Posterior vena cava (tissue), 2 donors: ENCODE measurements around the gene AKAP8. TPM values are rescaled to one million over a fixed set of nuclear protein-coding genes. Genes with fewer than 3 reads are reported as not detected.
"Not testable (repeated sequence)": the region's sequence is repeated elsewhere in the genome, so short reads cannot be mapped to it uniquely, and the experiment has no call there.

Source experiments
- DNase-seq: peaks from one replicate; pipeline ENCODE4 v3.0.0-alpha.2; 2020; ENCODE audit warnings: low spot score
- intact Hi-C, 2 donors: fragments of 100-400 bp; cut with DNase I; formaldehyde crosslinking; loops; one replicate each; pipeline versions ENCODE4 v1.14.1 to v1.14.2; 2022 to 2023
- total RNA-seq, 2 donors: library from RNA; stranded (reverse); fragmentation: NEBNext Ultra II Directional; extraction: Animal tissue kit (Norgen Biotek cat#: 25700); gene quantifications; one replicate each; pipeline ENCODE4 v1.2.1, GENCODE V29; 2021
- donor health status: DM: yes; HTN: yes; CAD: no.
- donor health status: DM: yes; HTN: yes; CAD: no.

Gene AKAP8
- total RNA-seq, 2 donors from 2014 or later: 24.2 to 33.6 TPM

DNA sequence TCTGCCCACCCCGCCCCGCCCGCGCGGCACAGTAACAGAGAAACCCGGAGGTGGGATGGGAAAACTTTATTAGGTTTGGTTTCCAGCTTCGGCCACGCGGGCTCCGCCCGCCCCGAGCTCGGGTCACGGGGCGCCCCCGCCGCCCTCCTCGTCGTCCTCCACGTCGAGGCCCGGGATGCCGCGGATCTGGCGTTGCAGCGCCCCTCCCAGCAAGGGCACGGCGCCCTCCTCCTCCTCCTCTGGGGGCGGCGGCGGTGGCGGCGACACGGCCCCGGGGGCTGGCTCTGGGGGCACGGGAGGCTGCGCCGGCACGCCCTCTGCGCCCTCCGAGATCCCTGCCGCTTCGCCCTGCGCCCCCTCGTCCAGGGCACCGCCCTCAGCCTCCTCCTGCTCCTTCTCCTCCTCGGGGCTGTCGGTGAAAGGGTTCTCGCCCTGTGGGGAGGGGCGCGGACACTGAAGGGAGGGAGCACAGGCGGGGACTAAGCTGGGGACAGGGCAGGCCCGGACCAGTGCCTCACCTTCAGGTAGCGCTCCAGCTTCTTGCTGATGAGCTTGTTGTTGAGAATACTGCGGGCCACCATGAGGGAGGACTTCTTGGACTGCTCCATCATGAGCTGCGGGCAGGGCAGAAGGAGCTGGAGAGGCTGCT lies 536 bp upstream of the AKAP8 start:
- DNase-seq: peak; percentile 88
- intact Hi-C loops: loop anchor here (5.0 to 10.0 kb wide), 4 partner anchors 55 to 205 kb away; no protein-coding TSS in a partner anchor

DNA sequence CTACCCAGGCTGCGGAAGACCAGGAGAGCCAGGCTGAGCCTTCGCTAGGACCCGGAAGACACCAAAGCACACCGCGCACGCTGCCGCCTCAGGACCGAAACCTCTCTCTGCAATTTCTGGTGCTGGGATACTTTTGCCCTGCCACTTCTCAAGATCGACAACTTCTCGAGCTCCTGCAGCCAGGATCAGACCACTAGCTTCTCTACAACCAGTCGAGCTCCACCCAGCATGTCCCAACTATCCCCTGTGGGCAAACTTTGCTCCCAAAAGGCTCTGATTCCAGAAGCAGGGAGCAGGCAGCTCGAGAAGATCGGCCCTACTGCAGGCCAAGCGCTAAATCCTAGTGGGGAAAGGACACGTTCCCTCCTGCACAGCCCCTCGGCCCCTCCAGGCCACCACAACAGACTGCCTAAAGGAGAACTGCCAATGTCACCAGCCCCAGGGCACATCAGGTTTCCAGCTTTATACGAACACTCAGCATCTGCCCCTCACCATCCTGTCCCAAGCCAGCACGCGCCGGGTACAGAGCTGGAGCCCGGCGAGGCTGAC lies 979 bp downstream of the AKAP8 start:
- intact Hi-C loops: loop anchor here (5.0 to 10.0 kb wide), 4 partner anchors 54 to 204 kb away; no protein-coding TSS in a partner anchor
- DNase-seq: peak; percentile 85

DNA sequence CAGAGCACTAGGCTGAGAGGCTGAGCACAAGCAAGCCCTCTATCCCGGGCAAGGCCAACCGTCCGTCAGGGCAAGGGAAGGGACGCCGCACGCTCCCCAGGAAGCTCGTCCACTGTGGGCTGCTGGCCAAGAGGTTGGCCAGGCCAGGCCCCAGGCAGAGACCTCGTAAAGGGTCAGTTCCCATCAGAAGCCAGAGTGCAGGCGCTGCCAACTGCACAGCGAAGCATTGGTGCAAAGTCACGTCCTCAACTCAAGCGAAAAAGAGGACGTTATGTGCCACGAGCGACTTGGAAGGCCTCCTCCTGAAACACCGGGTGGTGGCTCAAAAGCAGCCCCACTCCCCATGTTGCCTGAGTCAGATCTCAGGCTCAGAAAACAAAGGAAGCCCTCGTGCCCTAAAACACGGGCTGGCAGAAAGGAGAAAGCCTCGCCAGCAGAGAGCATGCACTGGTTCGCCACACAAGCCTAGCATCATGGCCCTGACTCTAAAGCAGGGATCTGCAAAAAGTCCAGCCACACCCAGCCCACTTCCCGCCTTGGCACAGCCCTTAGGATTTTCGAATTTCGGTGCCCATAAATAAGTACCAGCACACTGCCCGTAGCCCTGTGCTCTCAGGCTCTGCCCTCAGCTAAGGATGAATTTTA lies 4.7 kb downstream of the AKAP8 start:
- intact Hi-C loops: loop anchor here (5.0 to 10.0 kb wide), 6 partner anchors 32 to 662 kb away; no protein-coding TSS in a partner anchor
- peak; percentile 91 for DNase-seq

DNA sequence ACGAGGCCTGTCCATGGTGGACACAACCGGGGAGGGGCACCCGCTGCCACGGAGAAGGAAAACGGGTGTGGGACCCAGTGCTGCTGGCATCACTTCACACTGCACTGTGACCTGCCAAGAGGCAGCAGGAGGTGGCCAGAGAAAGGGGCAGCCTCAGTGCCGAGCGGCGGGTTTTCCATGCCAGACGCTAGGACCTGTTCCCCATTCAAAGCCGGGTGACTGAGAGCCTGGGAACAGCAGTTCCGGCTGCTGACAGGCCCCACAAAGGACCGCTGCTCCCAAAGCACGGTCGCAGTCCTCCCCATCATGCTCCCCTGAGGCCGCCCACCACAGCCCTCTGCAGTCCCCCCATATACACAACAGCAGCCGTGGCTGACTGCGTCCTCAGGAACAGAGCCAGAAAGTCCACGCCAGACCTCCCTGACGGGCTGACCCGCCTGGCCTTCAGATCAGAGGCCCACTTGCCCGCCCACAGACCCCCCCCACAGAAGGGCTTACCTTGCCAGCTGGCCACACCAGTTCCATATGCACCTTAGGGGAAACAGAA lies 5.4 kb downstream of the AKAP8 start:
- intact Hi-C loops: loop anchor here (5.0 to 10.0 kb wide), 5 partner anchors 33 to 663 kb away; no protein-coding TSS in a partner anchor

DNA sequence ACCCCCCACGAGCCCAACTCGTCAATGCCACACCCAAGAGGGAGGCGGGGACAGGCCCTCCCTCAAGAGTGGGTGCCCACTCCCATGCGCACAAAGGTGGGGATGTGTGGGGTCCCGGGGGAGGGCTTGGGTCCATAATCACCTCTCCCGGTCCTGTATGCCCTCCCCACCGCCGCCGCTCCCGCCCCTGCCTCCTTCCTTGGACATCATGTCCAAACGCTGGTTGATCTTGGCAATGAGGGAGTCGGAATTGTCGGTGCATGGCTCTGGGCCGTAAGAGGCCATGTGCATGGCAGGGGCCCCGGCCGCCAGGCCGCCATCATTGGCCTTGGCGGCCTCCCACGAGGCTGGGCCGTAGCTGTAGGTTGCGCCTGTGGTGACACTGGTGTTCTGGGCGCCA lies 5.9 kb downstream of the AKAP8 start:
- peak; percentile 84 for DNase-seq
- intact Hi-C loops: loop anchor here (2.0 to 10.0 kb wide), 6 partner anchors 15 to 664 kb away; no protein-coding TSS in a partner anchor

More for the DNA sequence above, 5.4 kb downstream of the AKAP8 start:
- peak; percentile 75 for DNase-seq

DNA sequence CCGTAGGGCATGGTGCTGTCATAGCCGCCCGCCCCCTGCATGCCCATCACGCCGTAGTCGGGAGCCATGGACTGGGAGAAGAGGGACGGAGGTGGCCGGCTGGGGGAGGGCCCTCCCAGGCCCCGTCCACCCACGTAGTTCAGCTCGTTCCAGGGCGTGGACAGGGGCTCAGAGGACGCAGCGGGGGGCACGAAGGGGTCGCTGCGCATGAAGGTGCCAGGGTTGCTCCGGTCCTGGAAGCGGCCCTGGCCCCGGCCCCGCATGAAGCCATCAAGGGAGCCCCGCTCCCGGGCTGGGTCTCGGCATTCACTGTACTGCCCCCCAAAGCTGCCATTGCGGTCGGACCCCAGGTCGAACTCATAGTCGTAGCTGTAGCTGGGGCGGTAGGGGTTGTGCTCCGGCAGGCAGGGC lies 6.7 kb downstream of the AKAP8 start:
- intact Hi-C loops: loop anchor here (2.0 to 10.0 kb wide), 6 partner anchors 14 to 664 kb away; no protein-coding TSS in a partner anchor
- peak; percentile 76 for DNase-seq

DNA sequence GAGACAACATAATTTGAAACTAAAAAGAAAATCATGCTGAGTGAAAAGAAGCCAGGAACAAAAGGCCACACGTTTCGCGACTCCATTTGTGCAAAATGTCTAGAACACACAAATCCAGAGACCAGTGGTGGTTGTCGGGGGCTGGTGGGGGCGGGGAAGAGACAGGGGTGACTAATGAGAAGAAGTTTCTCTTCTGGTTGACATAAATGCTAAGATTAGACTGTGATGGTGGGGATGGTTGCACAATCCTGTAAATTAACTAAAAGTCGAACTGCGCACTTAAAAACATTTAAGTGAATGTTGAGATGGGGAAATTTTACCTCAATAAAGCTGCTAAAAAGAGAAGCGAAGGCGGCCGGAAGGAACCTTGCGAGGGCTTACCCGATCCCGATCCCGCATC lies 7.1 kb downstream of the AKAP8 start:
- peak; percentile 5 for DNase-seq
- intact Hi-C loops: loop anchor here (2.0 to 10.0 kb wide), 6 partner anchors 14 to 665 kb away; no protein-coding TSS in a partner anchor

DNA sequence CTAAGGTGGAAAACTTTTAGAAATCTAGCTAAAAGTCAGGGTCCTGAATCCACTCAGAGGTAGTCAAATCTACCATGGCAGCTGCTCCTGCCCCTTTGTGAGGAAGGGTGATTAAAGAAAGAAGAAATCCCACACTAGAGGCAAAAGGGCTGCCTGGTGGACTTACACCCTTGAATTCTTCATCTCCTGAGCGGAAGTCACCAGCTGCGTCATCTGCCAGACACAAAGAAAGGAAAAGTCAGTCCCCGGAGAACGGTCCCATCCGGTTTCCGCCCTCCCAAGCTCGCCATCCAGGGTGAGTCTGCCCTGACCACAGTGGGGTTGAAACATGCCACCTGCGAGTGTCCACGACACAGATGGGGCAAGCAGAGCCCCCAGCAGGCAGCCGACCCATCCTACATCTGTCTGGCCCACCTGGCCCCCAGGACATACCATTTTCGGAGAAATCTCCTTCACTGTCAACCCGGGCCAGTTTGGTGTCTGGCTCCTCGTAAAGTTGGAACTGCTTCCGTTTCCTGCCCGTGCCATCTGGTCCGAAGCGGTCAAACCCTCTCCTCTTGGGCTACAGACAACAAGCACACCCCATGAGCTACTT lies 7.7 kb downstream of the AKAP8 start:
- intact Hi-C loops: loop anchor here (2.0 to 10.0 kb wide), 6 partner anchors 13 to 665 kb away; no protein-coding TSS in a partner anchor
- peak; percentile 68 for DNase-seq

DNA sequence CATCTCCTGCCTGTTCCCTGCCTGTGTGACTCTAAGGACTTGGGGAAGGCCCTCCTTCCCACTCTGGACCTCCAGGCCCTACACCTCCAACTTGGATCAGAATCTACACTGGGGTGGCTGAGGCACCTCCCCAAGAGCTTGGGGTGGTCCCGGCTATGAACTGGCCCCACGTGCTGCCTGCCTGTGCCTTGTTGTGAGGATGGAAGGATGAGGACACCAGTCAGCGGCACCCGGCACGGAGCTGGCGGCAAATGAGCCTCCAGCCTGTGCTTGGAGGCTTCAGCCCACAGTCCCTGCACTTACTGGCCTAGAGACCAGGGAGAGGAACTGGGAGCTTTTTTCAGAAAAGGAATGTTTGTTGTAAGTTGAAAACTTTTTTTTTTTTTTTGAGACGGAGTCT lies 8.5 kb downstream of the AKAP8 start:
- intact Hi-C loops: loop anchor here (5.0 to 10.0 kb wide), 5 partner anchors 36 to 666 kb away; no protein-coding TSS in a partner anchor
- peak; percentile 59 for DNase-seq

DNA sequence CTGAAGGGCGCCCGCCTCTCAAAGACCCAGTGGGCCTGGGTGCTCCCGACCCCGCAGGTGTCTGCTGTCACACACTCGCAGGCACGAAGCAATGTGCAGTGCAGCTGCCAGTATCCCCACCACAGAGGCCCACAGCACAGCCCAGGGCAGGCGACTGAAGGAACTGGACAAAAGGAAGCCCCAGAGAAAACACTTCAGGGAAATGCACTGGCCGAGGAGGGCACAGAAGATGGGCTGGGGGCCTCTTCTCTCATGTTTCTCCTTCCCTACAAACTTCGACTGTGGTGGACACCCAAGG lies 10.0 kb downstream of the AKAP8 start:
- intact Hi-C loops: loop anchor here in 1 of 2 donors (10.0 kb wide), 1 partner anchor 185 kb away; no protein-coding TSS in a partner anchor
- peak; percentile 60 for DNase-seq

DNA sequence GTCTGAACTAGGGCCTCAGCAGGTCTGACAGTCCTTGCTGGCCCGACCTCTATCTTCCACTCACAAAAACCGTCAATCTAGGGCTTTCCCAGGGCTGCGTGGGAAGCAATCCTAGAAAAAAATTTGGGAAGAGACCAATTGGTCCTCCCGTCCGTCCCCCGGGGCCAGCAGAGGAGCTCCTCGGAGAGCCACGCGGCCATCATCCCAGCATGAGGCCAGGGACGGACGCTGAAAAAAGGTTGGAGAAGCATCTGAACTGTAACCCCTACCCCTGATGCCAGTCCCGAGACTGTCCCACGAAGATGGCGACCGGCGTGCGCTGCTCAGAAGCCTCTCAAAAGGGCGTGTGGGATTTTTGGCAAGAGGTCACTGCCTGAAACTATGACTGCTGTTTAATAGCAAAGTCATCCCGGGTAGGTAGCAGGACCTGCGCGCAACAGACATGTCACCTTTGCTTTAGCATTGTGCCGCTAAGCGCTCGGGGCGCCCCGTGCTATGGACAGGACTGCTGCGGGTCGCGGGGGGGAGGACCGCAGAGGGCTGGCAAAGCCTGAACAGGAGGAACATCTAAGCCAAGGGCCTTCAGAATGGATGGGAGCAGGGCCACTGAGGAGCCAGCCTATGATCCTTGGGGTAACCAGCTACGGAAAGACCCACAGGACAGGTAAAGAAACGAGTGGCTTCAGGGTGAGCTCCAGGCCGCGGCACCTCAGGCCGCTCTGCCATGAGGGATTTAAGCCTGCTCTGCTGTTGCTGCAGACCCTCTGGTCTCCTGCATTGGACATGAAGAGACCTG lies 10.6 kb downstream of the AKAP8 start:
- intact Hi-C loops: loop anchor here in 1 of 2 donors (10.0 kb wide), 1 partner anchor 184 kb away; no protein-coding TSS in a partner anchor
- peak; percentile 66 for DNase-seq

DNA sequence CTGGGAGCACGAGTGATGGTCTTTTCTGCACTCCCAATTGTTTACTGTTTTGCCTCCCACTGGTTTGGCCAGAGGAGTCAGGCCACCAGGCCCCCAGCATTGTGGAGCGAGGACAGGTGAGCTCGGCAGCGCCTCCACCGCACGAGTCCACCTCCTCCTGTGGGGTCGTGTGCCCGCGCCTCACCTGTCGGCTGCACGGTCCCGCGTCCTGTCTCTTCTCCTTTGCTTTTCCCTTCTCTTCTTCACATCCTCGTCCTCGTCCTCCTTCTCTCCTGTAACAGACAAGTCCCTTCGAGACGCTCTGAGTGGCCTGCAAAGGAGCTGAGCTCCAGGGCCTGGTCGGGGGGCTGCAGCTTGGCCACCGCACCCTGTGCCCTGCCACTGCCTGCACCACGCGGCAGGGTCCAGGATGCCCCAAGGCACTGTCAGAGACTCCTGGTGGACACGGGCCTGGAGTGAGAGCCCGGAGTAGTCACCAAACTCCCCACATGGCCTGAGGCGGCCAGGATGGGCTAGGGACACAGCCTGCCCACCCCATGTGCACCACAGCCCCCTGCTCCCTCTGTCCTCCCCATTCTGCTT lies 11.4 kb downstream of the AKAP8 start:
- intact Hi-C loops: loop anchor here in 1 of 2 donors (10.0 kb wide), 1 partner anchor 183 kb away; no protein-coding TSS in a partner anchor
- peak; percentile 73 for DNase-seq

DNA sequence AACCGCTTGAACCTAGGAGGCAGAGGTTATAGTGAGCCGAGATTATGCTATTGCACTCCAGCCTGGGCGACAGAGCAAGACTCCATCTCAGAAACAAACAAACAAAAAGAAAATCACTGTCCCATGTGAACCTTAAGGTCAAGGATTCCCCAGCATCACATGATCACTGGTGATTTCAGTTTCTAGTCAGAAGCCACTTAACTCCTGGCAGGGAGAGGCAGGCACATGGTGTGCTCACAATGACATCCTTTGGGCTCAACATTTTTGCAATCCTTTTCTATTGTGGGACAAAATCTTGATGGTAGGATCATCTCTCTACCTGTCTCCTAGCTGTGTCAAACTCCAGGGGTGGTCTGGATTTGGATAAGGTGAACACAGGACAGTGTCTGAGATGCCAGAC lies 12.1 kb downstream of the AKAP8 start:
- intact Hi-C loops: loop anchor here in 1 of 2 donors (10.0 kb wide), 1 partner anchor 183 kb away; no protein-coding TSS in a partner anchor
- no peak for DNase-seq

DNA sequence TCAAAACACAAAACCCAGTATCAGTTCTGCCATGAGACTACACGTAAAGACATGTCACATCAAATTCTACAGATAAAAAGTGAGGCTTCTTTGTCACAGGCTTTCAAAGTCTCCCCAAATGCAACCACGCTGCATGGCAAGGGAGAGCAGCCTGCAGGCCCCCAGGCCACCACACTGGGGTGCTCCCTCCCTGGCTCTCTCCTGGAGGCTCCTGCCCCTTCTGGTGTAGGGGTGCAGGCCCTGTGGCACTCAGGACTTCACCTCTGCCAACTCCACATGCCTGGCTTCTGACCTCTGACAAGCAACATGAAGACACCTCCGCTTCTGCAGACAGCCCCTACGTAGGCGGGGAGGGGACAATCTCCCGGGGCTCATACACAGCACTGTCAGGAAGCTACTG lies 14.3 kb downstream of the AKAP8 start:
- DNase-seq: no peak
- intact Hi-C loops: loop anchor here in 1 of 2 donors (10.0 kb wide), 1 partner anchor 180 kb away; no protein-coding TSS in a partner anchor

DNA sequence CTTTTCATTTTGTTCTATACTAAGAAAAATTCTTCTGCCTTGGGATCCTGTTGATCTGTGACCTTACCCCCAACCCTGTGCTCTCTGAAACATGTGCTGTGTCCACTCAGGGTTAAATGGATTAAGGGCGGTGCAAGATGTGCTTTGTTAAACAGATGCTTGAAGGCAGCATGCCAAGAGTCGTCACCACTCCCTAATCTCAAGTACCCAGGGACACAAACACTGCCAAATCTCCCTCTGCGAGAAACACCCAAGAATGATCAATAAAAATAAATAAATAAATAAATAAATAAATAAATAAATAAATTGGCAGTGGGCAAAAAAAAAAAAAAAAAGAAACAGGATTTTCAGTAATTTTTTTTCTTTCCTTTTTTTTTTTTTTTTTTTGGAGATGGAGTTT lies 15.8 kb downstream of the AKAP8 start:
- intact Hi-C loops: loop anchor here in 1 of 2 donors (10.0 kb wide), 1 partner anchor 179 kb away; no protein-coding TSS in a partner anchor
- not testable (repeated sequence) for DNase-seq

DNA sequence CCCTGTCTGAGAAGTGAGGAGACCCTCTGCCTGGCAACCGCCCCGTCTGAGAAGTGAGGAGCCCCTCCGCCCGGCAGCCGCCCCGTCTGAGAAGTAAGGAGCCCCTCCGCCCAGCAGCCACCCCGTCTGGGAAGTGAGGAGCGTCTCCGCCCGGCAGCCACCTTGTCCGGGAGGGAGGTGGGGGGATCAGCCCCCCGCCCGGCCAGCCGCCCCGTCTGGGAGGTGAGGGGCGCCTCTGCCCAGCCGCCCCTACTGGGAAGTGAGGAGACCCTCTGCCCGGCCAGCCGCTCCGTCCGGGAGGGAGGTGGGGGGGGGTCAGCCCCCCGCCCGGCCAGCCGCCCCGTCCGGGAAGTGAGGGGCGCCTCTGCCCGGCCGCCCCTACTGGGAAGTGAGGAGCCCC lies 16.5 kb downstream of the AKAP8 start:
- intact Hi-C loops: loop anchor here in 1 of 2 donors (10.0 kb wide), 1 partner anchor 178 kb away; no protein-coding TSS in a partner anchor
- DNase-seq: not testable (repeated sequence)

DNA sequence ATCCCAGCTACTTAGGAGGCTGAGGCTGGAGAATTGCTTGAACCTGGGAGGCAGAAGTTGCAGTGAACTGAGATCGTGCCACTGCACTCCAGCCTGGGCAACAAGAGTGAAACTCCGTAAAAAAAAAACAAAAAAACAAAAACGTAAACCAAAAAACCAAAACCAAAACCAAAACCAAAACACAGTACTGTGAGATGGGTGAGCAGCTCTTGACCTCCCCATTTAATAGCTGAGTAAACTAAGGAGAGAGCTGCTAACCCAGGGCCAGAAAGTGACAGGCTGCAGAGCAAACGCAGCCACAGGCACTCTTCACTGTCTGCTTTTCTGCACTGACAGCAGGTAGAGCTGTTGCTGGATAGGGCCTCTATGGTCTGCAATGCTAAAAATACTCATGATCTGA lies 19.6 kb downstream of the AKAP8 start:
- not testable (repeated sequence) for DNase-seq

DNA sequence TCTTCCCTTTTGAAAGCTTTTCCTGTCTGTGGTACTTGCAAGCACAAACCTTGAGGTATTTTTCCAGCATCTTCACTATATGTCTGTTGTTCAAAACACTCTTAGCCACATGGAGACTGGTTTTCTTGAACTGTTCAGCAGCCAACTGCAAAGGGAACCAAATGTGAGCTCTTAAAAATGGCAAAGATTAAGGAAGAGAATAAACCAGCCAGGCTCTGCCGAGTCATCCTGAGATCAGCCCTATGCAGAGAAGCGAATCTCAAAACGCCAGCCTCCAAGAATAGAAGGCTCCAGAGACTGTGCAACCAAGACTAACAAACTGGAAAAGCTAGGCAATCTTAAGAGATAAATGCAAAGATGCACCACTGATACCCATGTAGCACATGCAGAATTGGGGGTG lies 20.7 kb downstream of the AKAP8 start:
- no peak for DNase-seq
- intact Hi-C loops: loop anchor here in 1 of 2 donors (2.0 kb wide), 1 partner anchor 14 kb away; no protein-coding TSS in a partner anchor

More for the DNA sequence above, 19.6 kb downstream of the AKAP8 start:
- intact Hi-C loops: loop anchor here in 1 of 2 donors (10.0 kb wide), 1 partner anchor 175 kb away; no protein-coding TSS in a partner anchor
